ENCODE data around the gene HS1BP3. TPM values are rescaled to one million over a fixed set of nuclear protein-coding genes. Genes with fewer than 3 reads are reported as not detected.
A peak's percentile ranks its signal among the peaks of the same experiment; 100 is the strongest.

The HS1BP3 gene
- total RNA-seq, 1 donor = 23.0 TPM

GRCh38 chr2:20629581-20630171 lies 21.2 kb downstream of the HS1BP3 start:
- no peak for DNase-seq (ENCODE audit: low read depth)
- no peak overlapping the region for H3K4me3 ChIP-seq (ENCODE audit: low read depth, low read length)
- TF ChIP-seq, protein P1, sequence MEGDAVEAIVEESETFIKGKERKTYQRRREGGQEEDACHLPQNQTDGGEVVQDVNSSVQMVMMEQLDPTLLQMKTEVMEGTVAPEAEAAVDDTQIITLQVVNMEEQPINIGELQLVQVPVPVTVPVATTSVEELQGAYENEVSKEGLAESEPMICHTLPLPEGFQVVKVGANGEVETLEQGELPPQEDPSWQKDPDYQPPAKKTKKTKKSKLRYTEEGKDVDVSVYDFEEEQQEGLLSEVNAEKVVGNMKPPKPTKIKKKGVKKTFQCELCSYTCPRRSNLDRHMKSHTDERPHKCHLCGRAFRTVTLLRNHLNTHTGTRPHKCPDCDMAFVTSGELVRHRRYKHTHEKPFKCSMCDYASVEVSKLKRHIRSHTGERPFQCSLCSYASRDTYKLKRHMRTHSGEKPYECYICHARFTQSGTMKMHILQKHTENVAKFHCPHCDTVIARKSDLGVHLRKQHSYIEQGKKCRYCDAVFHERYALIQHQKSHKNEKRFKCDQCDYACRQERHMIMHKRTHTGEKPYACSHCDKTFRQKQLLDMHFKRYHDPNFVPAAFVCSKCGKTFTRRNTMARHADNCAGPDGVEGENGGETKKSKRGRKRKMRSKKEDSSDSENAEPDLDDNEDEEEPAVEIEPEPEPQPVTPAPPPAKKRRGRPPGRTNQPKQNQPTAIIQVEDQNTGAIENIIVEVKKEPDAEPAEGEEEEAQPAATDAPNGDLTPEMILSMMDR (IDR thresholded peaks at IDR 0.05; ENCODE audit: insufficient read depth, low read length) = no peak

DNA sequence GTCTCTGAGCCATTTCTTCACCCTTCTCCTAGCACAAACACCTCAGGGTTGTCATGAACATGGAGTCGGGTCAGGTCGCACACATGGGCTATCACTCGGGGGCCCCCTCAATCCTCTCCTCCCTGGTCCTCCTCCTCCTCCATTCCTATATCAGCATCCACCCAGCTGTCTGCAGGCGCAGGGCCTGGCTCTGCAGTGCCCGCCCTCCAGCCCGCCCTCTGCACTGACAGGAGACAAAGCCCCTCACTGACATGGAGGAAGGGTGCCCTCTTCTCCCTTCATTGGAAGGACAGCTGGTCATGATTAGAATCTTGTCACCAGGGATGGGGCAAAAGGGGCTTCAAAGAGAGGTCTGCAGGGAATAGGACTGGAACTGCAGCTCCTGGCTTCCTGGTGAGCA lies 21.7 kb downstream of the HS1BP3 start:
- TF ChIP-seq, protein P1 (IDR thresholded peaks at IDR 0.05; ENCODE audit: insufficient read depth, low read length) = no peak
- no peak for DNase-seq (ENCODE audit: low read depth)
- H3K4me3 ChIP-seq (ENCODE audit: low read depth, low read length) = no peak overlapping the region

DNA sequence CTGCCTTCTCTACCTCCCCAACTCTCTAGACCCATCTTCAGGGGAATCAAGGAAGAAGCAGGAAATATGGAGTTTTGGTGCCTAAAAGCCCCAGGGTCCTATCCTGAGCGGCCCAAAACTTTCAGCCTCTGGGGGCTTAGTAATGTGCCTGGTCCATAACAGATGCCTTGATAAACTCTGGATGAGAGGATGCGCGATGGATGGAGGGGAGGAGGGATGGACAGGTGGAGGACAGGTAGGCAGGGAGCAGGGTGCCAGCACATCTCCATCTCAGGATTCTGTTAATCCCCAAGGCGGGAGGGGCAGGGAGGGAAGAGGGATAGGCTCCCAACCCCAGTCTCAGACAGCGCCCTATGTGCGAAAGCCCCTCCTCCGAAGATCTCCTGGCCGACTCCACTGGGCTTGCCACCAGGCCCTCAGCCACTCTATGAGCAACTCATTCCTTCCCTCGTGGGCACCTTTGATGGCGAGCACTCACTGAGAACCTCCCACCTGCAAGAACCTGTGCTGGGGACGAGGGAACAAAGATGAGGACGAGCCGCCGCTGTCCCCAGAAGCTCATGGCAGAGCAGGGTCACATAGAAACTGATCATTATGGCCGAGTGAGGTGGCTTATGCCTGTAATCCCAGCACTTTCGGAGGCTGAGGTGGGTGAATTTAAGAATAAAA lies 23.1 kb downstream of the HS1BP3 start:
- no peak for DNase-seq (ENCODE audit: low read depth)

DNA sequence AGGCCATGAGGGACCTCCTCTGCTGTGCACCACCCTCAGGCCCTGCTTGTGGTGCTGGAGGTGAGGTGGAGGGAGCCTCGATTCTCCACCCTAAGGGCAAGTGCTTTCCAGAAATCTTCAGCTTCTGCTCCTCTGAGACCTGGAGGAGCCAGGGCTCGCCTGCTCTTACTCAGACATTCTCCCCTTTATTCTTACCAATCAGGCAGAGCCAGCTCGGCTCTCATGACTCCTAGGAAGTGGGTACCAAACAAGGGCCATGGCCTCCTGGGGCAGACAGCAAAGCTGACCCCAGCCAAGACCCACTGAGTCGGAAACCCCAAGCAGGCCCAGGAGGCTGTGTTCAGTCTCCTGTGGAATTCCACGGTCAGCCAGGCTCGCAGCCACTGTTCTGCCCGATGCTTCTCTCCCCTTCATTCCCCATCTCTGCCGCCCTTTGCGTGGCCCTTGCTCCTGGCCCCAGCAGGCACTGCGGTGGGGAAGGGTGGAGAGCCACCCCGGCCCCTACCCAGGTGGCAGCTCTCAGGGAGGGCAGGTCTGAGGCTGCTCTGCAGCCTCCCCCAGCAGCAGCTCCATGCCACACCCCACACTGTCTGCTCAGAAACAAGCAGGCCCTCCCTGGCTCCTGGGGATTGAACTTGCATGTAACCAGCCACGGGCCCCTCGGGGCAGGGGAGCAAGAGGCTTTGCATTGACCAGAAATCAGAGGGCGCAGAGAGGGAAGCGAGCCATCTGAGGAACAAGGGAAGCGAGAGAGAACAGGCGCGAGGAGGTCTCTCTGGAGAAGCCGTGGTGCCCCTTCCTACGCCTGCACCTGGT lies 24.0 kb downstream of the HS1BP3 start:
- DNase-seq (ENCODE audit: low read depth) = no peak
- TF ChIP-seq, protein P1 (IDR thresholded peaks at IDR 0.05; ENCODE audit: insufficient read depth, low read length) = no peak
- H3K4me3 ChIP-seq (ENCODE audit: low read depth, low read length) = no peak overlapping the region

More for the DNA sequence above, 23.1 kb downstream of the HS1BP3 start:
- TF ChIP-seq, protein P1 (IDR thresholded peaks at IDR 0.05; ENCODE audit: insufficient read depth, low read length) = no peak
- H3K4me3 ChIP-seq (ENCODE audit: low read depth, low read length) = no peak overlapping the region

DNA sequence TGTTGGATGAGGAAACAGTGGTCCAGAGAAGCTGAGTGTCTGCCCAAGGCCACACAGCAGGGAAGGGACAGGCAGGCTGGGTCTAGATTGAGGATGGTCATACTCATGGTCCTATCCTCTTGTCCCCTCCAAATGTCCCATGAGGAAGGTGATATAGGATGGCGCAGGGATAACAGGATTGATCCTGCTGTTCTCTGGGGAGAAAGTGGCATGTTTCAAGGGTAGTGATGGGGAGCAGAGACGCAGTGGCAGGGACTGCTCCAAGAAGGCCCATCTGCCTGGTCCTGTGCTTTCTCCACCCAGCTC lies 24.6 kb downstream of the HS1BP3 start:
- no peak for DNase-seq (ENCODE audit: low read depth)
- H3K4me3 ChIP-seq (ENCODE audit: low read depth, low read length) = no peak overlapping the region
- TF ChIP-seq, protein P1 (IDR thresholded peaks at IDR 0.05; ENCODE audit: insufficient read depth, low read length) = no peak

DNA sequence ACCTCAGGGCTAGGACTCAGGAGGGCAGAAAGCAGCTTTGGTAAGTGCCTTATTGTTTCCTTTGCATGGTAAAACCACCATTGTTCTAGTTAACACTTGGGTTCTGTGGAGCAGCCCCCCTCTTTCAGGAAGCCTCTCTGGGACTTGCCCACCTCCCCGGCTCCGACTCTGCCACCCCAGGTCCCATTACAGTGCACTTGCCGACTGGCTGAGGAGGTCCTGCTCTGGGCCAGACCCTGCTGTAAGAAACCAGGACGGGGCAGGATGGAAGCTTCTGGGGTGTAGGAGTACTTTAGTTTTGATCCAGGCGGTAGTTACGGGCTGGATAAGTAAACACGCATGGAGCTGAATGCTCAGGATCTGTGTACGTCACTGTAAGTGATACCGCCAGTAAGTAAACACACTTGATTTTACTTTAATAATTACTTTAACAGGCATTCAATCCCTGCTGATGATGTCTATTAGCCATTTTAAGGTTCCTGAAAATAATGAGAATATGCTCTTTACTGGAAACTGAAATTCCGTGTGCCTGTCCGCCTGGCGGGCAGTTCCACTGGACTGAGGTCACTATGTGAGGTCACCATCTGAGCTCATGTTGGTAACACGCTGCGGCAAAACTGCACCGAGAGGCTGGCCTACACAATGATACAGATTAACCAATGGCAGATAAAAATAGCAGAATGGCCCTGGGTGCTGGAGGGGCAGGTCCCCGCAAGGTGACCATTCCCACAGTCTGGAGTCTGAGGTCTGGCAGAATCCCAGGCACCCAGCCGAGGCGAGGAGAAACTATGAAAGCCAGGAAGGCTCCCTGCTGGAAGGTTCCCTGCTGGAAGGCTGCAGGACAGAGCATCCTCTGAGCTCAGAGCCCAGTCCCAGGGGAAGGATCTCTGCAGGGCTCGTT lies 25.2 kb downstream of the HS1BP3 start:
- DNase-seq (ENCODE audit: low read depth) = peak; percentile 46
- no peak overlapping the region for H3K4me3 ChIP-seq (ENCODE audit: low read depth, low read length)
- TF ChIP-seq, protein P1 (IDR thresholded peaks at IDR 0.05; ENCODE audit: insufficient read depth, low read length) = peak; percentile 28

All from fibroblast of the aortic adventitia (primary cell).